SJCRH30 (cell line): Measurements from ENCODE around the gene NCAM1. TPM values are rescaled to one million over a fixed set of nuclear protein-coding genes. Genes with fewer than 3 reads are reported as not detected.
A peak's percentile ranks its signal among the peaks of the same experiment; 100 is the strongest.

Experiments
- DNase-seq, 2 experiments: peaks; one replicate each; pipeline ENCODE4 v3.0.0-alpha.2; 2015 to 2020
- H3K27ac ChIP-seq: fragments of 250-450 bp; sonication (Bioruptor Pico); 2 replicates; pipeline ENCODE4 v1.5.1; 2020; ENCODE audit warnings: mild to moderate bottlenecking, moderate library complexity
- H3K27me3 ChIP-seq: fragments of 250-450 bp; sonication (Bioruptor Pico); 2 replicates; pipeline ENCODE4 v1.5.1; 2020; ENCODE audit warnings: mild to moderate bottlenecking, moderate library complexity
- H3K36me3 ChIP-seq: fragments of 250-450 bp; sonication (Bioruptor Pico); 2 replicates; pipeline ENCODE4 v1.5.1; 2020; ENCODE audit warnings: mild to moderate bottlenecking, moderate library complexity
- H3K4me1 ChIP-seq: fragments of 250-450 bp; sonication (Bioruptor Pico); 2 replicates; pipeline ENCODE4 v1.5.1; 2020; ENCODE audit warnings: mild to moderate bottlenecking, moderate library complexity
- H3K4me3 ChIP-seq: fragments of 250-450 bp; sonication (Bioruptor Pico); 2 replicates; pipeline ENCODE4 v1.5.1; 2020; ENCODE audit warnings: mild to moderate bottlenecking, moderate library complexity
- H3K9me3 ChIP-seq: fragments of 250-450 bp; sonication (Bioruptor Pico); replicated peaks from 2 replicates; pipeline ENCODE4 v1.5.1; 2020; ENCODE audit warnings: mild to moderate bottlenecking, moderate library complexity
- total RNA-seq: library from RNA; depleted of rRNA; stranded (reverse); fragments of >200 nt; shearing (Covaris generic); gene quantifications from 2 replicates; pipeline ENCODE4 v1.2.3, GENCODE V29; 2014

NCAM1 gene
- total RNA-seq, 1 experiment from 2014 or later = 86.8 TPM

DNA sequence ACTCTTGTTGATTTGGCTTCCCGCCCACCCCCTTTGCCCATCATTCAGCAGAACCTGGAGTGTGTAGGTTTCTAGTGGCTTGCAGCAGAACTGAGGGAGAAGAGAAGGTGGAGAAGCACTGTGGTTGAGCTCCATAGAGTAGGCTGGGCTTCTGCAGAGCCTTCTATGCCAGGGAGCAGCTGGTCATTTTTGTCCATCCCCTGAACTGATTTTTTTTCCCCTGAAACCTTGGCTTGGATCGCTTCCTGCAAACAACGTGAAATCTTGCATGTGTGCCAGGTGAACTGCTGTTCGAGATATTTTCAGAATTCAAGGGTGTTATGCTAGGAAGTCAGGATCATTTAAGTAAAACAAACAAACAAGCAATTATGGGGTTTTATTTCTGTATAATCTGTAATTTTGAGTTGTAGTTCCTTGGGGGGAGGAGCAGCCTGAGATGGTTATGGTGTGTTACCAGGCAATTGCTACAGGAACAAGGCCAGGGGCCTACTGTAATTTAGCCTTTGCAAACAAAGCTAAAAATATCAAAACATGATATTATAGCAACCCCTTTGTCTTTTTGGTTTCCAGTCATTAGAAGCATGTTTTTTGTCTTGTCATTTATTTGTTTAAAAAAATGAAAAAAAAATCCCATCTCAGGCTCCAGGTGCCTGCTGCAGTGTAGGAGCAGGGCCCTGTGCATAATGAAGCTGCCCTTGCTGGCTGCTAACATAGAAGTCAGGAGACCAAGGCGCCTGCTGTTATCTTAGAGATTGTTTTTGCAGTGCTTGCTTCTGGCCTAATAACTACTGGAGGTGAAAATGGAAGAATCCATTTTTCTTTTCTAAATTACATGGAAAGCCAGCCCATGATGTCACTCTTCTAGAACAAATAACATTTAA, 200.7 kb downstream of the NCAM1 start:
- no peaks in the 10 kb centered on the region for H3K27me3 ChIP-seq
- H3K9me3 ChIP-seq = no peaks in the 10 kb centered on the region
- no peaks in the 10 kb centered on the region for H3K36me3 ChIP-seq
- DNase-seq = peak; percentile 60 to 78
- H3K4me3 ChIP-seq = no peak overlapping the region
- peaks cover 32% of the 10 kb centered on the region for H3K4me1 ChIP-seq
- peak overlapping the region; percentile 94 for H3K27ac ChIP-seq

DNA sequence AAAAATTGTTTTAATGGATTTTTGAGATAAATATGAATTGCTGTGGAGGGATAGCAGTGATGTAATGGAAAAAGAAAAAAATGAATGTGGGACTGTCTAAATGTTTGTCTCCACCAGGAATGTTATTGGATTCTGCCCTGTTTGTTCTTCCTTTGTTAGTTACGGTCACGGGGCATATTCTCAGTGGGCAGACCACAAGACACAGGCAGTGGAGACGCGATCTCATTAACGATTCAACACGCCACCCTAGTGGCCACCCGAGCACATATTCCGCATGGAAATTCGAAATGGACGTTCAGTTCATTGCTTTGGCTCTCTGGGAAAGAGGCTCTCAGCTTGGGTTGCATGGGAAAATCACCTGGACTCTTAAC, 201.4 kb downstream of the NCAM1 start:
- Histone ChIP-seq H3K9me3 (no peaks in the 10 kb centered on the region), H3K4me1 (peaks cover 32% of the 10 kb centered on the region), H3K27ac (peak overlapping the region; percentile 94), H3K27me3 (no peaks in the 10 kb centered on the region), H3K36me3 (no peaks in the 10 kb centered on the region), H3K4me3 (no peak overlapping the region)
- peak; percentile 79 to 88 for DNase-seq

DNA sequence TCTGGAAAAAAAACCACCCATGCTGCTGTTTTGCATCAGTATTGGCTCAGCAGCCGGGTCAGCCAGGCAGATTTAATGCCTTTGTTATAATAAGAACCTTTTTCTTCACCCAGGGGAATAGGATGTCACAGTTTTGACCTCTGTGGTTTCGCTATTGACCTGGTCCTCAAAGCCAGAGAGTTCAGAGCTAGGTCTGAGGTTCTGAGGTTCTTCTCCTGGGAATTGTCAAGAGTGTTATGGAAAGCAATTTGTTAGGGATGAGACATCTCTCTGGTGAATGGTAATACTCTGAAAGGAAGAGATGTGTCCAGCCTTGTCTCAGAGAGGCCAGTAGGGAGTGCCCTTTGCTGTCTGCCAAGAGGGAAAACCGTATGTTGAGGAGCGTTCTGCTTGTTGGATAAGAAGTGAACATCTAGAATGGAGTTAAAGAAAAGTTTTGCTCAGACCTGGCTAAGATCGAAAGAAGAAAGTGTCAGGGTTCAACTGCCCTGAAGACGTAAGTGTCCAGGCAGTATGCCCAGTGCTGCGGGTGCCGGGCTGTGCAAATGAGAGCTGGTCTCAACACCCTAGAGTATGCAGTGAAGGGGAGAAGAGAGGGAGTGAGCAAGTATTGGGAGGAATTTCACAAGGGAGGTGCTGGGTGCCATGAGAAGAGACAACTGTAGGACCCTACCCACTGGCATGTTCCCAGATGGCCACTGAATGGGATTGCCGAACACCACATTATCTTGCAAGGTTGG, 202.2 kb downstream of the NCAM1 start:
- Histone ChIP-seq H3K4me3 (no peak overlapping the region), H3K4me1 (peaks cover 32% of the 10 kb centered on the region), H3K27ac (peak overlapping the region; percentile 94), H3K27me3 (no peaks in the 10 kb centered on the region), H3K36me3 (no peaks in the 10 kb centered on the region), H3K9me3 (no peaks in the 10 kb centered on the region)
- peak; percentile 46 to 62 for DNase-seq

DNA sequence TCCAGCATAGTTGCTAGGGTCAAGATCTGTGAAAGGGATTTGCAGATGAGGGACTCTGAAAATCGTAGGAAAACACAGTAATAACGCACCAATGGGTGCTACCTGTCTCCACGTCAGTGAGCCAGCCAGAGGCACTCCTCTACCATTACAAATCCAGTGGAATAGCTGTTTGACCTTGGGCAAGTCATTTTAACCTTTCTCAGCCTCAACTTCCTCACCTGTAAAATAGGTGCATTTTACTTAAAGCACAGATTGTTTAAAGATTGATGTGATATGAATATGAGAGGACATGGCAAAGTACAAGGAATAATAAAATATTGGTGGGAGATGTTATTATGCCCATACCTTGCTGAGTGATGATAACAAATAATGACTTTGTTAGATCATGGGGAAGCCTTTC, 205.1 kb downstream of the NCAM1 start:
- Histone ChIP-seq H3K27me3 (no peaks in the 10 kb centered on the region), H3K27ac (no peak overlapping the region), H3K4me1 (peaks cover 23% of the 10 kb centered on the region), H3K36me3 (no peaks in the 10 kb centered on the region), H3K4me3 (no peak overlapping the region), H3K9me3 (no peaks in the 10 kb centered on the region)
- no peak for DNase-seq

DNA sequence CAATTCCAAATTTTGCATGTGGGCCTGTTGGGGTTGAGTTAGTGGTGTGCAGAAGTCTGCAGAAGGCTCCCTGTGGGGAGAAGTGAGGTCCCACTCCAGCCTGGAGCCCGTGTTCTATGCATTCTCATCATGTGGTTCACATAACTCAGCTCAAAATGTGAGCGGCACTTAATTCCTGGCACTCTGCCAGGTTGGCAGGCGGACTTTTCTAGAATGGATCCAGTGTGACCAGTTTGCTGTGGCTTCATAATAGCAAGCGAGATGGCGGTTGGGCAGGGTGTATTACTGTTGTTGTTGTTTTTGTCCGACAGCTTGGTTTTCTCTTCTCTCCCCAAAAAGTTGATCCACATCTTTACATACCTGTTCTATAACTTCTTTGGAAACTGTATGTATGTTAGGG, 206.4 kb downstream of the NCAM1 start:
- no peaks in the 10 kb centered on the region for H3K9me3 ChIP-seq
- peaks cover 11% of the 10 kb centered on the region for H3K4me1 ChIP-seq
- no peaks in the 10 kb centered on the region for H3K27me3 ChIP-seq
- no peak overlapping the region for H3K4me3 ChIP-seq
- no peak for DNase-seq
- no peak overlapping the region for H3K27ac ChIP-seq
- H3K36me3 ChIP-seq = no peaks in the 10 kb centered on the region

DNA sequence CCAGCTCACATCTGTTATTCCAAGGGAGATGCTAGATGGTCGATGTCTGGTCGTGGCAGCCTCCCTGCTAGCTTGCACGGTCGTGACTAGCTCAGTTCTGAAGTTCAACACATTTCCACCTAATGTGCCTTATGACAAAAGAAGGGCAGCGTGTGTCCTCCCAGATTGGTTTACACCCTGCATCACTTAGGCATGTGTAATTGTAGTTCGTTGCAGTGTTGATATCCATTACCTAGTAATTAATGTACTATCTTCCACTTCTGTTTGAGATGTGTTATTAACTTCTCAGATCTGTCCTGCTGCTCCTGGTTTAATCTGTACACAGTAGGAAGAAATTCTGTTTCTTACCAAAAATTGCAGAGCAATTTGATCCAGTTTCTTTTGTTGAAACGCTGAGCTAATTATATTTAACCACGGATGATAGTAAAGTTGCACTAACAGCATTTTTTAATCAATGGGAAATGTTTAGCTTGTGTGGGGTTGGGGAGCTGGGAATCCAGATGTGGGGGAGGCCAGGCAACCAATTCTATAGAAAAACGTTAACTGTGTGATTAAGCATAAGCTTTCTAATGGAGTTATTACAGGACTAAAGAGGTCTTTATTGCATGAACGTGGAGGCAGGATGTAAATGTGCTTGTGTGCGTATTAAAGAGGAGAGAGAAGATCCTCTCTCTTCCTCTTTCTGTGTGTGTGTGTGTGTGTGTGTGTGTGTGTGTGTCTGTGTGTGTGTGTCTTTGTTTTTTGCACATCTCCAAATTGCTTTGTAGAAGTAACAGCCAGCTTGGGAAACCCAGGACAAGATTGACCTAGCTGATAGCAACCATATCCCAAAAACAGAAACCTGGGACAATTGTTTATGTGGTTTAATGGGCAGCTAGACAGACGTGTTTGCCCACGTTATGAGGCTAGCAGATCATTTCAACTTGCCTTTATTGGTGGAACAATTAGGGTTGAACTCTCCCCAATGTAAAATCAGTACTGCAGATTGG, 207.4 kb downstream of the NCAM1 start:
- Histone ChIP-seq H3K27ac (no peak overlapping the region), H3K27me3 (no peaks in the 10 kb centered on the region), H3K4me3 (no peak overlapping the region), H3K9me3 (no peaks in the 10 kb centered on the region), H3K36me3 (no peaks in the 10 kb centered on the region), H3K4me1 (peaks cover 2% of the 10 kb centered on the region)
- no peak for DNase-seq

DNA sequence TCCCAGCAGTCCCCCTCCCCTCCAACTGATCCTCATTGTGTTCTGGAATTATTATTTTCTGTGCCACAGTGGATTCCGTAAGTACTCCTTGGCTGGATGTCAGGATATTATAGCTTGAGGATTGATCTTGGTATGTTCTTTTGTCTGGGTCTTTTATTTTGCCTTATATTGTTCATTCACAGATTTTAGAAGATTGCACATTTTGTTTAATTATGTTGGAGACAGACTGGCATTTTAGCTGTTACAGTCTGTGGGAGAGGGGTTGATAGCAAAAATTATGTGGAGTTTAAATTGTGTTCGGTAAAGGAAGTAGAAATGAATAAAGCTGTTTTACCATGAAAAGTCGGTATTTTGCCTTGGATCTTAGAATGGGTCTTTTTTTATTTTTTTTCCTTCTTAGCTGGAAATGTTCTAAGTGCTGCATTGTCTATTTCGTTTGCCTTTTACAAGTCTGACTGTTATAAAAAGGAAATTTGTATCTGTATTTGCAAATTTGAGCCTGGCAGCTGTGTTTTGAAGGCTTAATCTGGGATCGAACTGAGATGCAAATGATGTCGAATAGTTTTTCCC, 211.2 kb downstream of the NCAM1 start:
- DNase-seq = no peak
- Histone ChIP-seq H3K4me3 (no peak overlapping the region), H3K36me3 (no peaks in the 10 kb centered on the region), H3K27ac (no peak overlapping the region), H3K27me3 (no peaks in the 10 kb centered on the region), H3K9me3 (no peaks in the 10 kb centered on the region), H3K4me1 (peaks cover 33% of the 10 kb centered on the region)

DNA sequence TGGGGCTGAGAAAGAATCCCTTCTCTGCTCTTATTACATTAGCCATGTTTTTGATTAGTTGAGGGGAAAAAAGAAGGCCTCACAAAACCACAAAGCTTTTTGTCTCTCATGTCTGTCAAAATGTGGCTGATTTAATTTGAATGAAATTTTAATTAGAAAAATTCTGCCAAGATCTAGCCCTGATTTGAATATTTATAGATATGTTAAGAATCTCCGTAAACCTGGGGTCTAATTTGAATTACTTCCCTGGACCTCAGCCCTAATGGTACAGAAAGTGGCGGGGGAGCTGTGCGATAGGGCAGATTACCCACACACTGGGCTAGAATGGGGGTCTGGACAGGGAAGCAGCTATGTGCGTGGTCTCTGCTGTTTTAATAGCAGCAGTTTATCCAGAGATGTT, 211.9 kb downstream of the NCAM1 start:
- Histone ChIP-seq H3K27me3 (no peaks in the 10 kb centered on the region), H3K4me1 (peaks cover 39% of the 10 kb centered on the region), H3K4me3 (no peak overlapping the region), H3K27ac (no peak overlapping the region), H3K36me3 (no peaks in the 10 kb centered on the region), H3K9me3 (no peaks in the 10 kb centered on the region)
- no peak for DNase-seq

DNA sequence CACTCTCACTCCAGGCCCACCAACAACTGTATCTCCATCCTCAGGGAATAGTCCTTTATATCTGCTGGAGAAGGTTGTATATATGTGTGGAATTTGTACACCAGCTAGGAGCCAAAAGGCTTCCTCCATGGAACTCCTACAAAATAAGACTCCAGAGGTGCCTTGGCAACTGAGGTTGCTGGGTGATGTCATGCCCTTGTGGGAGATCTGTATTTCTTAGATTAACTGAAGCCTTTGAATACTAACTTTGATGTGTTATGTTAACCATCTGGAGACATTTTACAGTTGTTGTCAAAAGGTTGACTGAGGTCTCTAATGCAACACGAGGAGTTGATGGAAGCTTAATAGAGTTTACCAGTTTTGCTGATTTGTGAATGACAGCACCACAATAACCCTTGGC, 213.7 kb downstream of the NCAM1 start:
- DNase-seq = no peak
- Histone ChIP-seq H3K4me3 (no peak overlapping the region), H3K27me3 (no peaks in the 10 kb centered on the region), H3K27ac (no peak overlapping the region), H3K36me3 (no peaks in the 10 kb centered on the region), H3K4me1 (peaks cover 46% of the 10 kb centered on the region), H3K9me3 (no peaks in the 10 kb centered on the region)

DNA sequence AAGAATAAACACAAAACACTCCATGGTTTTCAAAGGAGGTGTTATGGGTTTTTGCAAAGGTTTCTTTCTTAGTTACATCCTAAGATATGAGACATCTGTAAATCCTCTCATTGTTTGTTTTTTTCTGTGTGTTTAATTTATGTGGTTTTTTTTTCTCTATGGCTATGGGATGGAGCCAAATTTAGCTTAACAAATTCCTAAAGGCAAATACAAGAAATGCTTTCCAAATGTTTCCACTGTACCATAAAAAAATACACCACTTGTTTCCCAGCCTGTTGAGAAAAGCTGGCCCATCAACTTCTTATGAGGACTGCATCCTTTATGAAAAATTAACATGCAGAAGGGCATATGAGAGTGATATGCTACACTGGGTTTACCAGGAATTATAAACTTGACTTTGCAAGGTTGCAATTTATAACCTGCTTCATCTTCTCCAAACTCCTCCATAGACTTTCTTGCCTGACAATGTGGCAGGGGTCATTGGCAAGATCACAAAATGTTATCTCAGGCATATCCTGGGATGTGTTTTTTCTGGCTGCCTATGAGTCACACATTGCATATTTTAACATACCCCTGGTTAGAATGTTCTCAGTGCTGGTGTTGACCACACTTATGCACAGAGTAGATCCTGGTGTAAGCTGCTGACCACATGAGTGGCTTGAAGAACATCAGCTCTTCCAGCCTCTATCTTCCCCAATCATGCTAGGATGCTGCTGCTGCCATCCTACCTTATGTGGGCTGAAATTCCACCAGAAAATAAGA, 215.6 kb downstream of the NCAM1 start:
- no peaks in the 10 kb centered on the region for H3K27me3 ChIP-seq
- peak; percentile 54 to 62 for DNase-seq
- peak overlapping the region; percentile 45 for H3K27ac ChIP-seq
- H3K36me3 ChIP-seq = no peaks in the 10 kb centered on the region
- H3K9me3 ChIP-seq = no peaks in the 10 kb centered on the region
- no peak overlapping the region for H3K4me3 ChIP-seq
- peaks cover 47% of the 10 kb centered on the region for H3K4me1 ChIP-seq

DNA sequence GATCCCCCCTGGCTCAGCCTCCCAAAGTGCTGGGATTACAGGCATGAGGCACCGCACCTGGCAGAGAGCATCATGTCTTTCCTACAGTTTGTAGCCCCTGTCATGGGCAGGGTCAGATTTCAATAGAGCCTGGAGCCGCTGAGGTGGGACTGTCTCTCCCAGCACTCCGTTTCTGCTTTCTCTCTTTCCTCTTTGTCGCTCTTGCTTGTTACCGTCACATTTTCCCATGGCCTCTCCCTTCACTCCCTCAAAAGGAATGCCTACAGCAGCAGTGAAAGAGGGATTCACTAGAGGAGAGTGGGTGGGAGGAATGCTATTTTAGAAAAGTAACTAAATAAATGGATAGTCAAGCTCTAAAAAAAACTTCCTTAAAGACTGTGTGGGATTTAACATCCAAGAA, 216.5 kb downstream of the NCAM1 start:
- DNase-seq = peak; percentile 53 to 74
- H3K4me1 ChIP-seq = peaks cover 47% of the 10 kb centered on the region
- H3K36me3 ChIP-seq = no peaks in the 10 kb centered on the region
- no peak overlapping the region for H3K4me3 ChIP-seq
- peak overlapping the region; percentile 45; the same call in 1 of the 2 replicates for H3K27ac ChIP-seq
- no peaks in the 10 kb centered on the region for H3K9me3 ChIP-seq
- H3K27me3 ChIP-seq = no peaks in the 10 kb centered on the region

DNA sequence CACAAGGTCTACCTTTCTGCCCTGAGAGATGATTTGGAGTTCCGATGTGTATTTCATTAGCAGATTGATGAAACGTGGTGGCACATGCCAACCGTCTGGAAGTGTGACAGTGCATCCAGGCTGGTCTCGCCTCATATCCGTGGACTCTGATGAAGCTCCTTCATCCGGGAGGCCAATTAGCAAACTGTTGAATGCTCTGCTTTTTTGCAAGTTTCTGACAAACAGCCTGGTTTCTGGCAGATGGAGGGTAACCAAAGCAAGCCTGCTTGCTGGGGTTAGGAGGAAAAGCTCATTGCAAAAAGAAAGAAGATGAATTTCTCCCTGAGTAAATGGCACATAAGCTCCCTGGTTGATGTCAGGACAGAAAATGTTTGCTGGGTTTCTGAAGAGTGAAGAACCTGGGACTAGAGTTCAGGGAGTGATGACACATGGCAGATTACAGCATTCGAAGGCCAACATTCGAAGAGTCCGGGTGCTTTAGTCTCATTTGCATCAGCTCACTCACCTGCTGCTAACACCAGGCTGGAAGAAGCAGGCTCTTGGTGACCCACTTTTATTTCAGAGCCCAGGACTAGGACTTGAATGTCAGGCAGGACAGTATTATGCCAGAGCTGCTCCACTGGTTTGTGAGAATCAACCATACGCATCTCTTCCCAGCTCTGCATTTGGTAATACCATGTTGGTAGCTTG, 217.3 kb downstream of the NCAM1 start:
- no peak for DNase-seq
- Histone ChIP-seq H3K27me3 (no peaks in the 10 kb centered on the region), H3K4me1 (peaks cover 47% of the 10 kb centered on the region), H3K9me3 (no peaks in the 10 kb centered on the region), H3K36me3 (no peaks in the 10 kb centered on the region), H3K4me3 (no peak overlapping the region), H3K27ac (no peak overlapping the region)

DNA sequence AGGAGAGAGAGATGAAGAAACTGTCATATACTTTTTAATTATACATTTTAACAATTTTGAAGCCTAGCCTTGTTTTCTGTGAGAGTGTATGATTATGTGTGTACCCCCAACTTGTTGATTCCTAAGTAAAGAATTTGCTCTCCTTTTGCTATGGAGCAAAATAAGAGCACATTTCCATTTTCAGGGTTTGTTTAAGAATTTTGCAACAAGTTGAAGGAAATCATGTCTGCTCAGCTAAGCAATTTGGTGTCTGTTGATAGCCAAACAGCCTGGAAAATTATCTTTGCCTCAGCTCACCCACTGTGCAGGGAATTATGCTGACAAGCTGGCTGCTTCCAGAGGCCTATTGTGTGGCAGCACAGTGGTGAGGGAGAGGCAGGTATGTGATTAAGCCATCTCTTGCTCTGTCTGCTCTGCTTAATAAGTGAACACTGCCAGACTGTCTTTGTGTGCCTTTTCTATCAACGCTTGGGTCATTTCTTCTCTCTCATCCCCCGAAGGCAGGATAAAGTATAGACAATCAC, 218.0 kb downstream of the NCAM1 start:
- DNase-seq = no peak
- Histone ChIP-seq H3K9me3 (no peaks in the 10 kb centered on the region), H3K4me3 (no peak overlapping the region), H3K36me3 (no peaks in the 10 kb centered on the region), H3K4me1 (peaks cover 41% of the 10 kb centered on the region), H3K27me3 (no peaks in the 10 kb centered on the region), H3K27ac (no peak overlapping the region)
